Tongue (tissue), 3 donors: ENCODE results near the gene NCAN. TPM values are rescaled to one million over a fixed set of nuclear protein-coding genes. Genes with fewer than 3 reads are reported as not detected.

Experiments
- DNase-seq: peaks from one replicate; pipeline ENCODE4 v3.0.0-alpha.2; 2015
- small RNA-seq: library from RNA; depleted of rRNA; stranded (forward); fragments of <200 nt; gene quantifications from one replicate; pipeline ENCODE3, GENCODE V24; 2014; ENCODE audit warnings: low replicate concordance
- total RNA-seq: library from RNA; depleted of rRNA; stranded (reverse); fragments of >200 nt; gene quantifications from one replicate; pipeline ENCODE4 v1.2.3, GENCODE V29; 2014

NCAN gene
- total RNA-seq, 1 donor from 2014 or later = under 0.01 TPM

- no peak for DNase-seq
Measured at GRCh38 chr19:19285686-19286085, 73.9 kb downstream of the NCAN start.

GRCh38 chr19:19292607-19293006, 80.8 kb downstream of the NCAN start:
- no peak for DNase-seq

DNA sequence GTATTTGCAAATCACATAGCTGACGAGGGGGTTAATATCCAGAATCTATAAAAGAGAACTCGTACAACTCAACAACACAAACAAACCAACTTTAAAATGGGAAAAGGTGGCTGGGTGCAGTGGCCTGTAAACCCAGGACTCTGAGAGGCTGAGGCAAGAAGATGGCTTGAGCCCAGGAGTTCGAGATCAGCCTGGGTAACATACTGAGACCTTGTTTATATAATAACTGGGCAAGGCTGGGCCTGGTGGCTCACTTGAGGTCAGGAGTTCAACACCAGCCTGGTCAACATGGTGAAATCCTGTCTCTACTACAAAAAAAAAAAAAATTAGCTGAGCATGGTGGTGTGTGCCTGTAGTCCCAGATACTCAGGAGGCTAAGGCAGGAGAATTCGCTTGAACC, 83.2 kb downstream of the NCAN start:
- DNase-seq = no peak

DNA sequence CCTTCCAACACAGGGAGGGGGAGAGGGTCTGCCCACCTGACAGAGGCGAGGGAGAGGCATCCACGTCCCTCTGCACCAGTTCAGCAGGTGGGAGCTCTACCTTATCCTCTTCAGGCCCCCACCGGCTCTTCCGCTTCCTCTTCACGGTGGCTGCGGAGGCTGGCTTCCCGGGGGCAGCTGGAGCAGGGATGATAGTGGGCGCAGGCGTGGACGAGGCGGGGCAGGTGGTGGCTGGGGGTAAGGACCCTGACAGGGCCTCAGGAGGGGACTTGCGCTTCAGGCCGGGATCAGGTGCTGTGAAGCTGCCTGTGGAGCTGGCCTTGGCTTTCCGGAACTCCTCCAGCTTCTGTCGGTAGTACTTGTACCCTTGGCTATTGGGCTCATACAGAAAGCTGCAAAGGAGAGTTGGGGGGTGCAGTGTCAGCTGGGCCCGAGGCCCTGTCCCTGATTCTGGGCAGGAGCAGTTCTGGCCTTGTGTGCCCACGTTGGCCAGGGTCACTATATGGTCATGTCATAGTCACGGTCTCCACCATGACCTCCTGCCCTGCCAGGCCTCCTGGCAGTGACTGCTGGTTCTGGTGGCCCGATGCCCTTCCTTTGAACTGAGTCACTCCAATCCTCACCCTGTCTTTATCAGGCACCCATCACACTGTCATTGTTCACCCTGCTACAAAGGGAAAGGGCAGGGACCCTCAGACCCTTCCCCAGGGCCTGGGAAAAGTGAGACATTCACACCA, 85.4 kb downstream of the NCAN start:
- DNase-seq = no peak

DNA sequence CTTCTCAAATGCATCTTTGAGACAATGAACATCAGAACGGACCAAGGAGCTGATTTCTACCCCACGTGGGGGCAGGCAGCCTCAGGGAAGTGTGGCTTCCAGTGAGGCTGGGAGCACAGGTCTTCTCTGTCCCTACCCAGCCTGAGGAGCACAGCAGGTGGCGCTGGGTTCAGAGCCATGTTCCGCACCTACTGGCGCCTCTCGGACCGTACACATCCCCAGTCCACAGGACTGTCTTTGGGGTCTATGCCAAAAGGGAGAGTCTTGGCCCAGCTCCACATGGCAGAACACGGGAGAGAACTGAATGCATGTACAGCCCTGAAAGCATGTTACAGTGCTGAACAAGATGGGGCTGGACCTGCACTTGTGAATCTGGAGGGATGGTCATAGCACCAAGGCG, 86.0 kb downstream of the NCAN start:
- no peak for DNase-seq

GRCh38 chr19:19300613-19301012, 88.9 kb downstream of the NCAN start:
- no peak for DNase-seq

Small RNAs within 50 kb of the gene (small RNA-seq; reads per million reads assigned to genes)
- gene RNU6-1028P = not detected

Other genes starting within 250 kb of the NCAN start
- gene SUGP2, start 178.4 kb upstream of the NCAN start, total RNA-seq = 59.3 TPM
- gene ARMC6, start 178.4 kb upstream of the NCAN start, total RNA-seq = 25.7 TPM
- 10.1 TPM for gene SLC25A42, start 148.0 kb upstream of the NCAN start, total RNA-seq
- 18.1 TPM for gene TMEM161A, start 73.5 kb upstream of the NCAN start, total RNA-seq
- not detected for gene MEF2B, start 41.7 kb upstream of the NCAN start, total RNA-seq
- gene BORCS8, start 19.8 kb upstream of the NCAN start, total RNA-seq = 8.5 TPM
- gene RFXANK, start 19.7 kb upstream of the NCAN start, total RNA-seq = 24.0 TPM
- gene NR2C2AP, start 8.5 kb upstream of the NCAN start, total RNA-seq = 6.8 TPM
- 1.5 TPM for gene TM6SF2, start 61.3 kb downstream of the NCAN start, total RNA-seq
- gene SUGP1, start 108.6 kb downstream of the NCAN start, total RNA-seq = 16.5 TPM
- 59.6 TPM for gene MAU2, start 108.9 kb downstream of the NCAN start, total RNA-seq
- gene GATAD2A, start 193.7 kb downstream of the NCAN start, total RNA-seq = 24.0 TPM